IMR-90 (cell line): ENCODE measurements around the gene UBXN6. TPM values are rescaled to one million over a fixed set of nuclear protein-coding genes. Genes with fewer than 3 reads are reported as not detected.

Source experiments
- ATAC-seq: fragments of 200-7000 bp; cut with Tn5 transposase; 2 replicates; pipeline ENCODE4 v1.9.1; 2020; ENCODE audit warnings: low read depth, mild to moderate bottlenecking, moderate library complexity
- BruUV-seq: library from RNA; stranded (reverse); fragments of 400-500 nt; replicated peaks from 2 replicates; lab custom pipeline; 2021; lab: Mats Ljungman, UMichigan
- CTCF ChIA-PET: fragments of 300-600 bp; formaldehyde crosslinking; extraction: SDS; loops from one replicate; lab custom pipeline; 2021; ENCODE audit warnings: antibody characterized with exemption; lab: Yijun Ruan, JAX
- POLR2A ChIA-PET: fragments of 300-600 bp; sonication (Branson Sonifier 250); formaldehyde crosslinking; loops from one replicate; lab custom pipeline; 2022; ENCODE audit warnings: antibody characterized with exemption; ENCODE audit not compliant: unreplicated experiment; lab: Charles Lee
- DNase-seq: peaks from one replicate; pipeline ENCODE4 v3.0.0; 2013
- H2AFZ ChIP-seq: replicated peaks from 2 replicates; pipeline ENCODE3; 2013; ENCODE audit warnings: low read length, mild to moderate bottlenecking; ENCODE audit not compliant: poor library complexity
- H2AK5ac ChIP-seq: 2 replicates; pipeline ENCODE4 v1.6.1; 2013; ENCODE audit warnings: low read depth, low read length, inconsistent platforms
- H2AK9ac ChIP-seq: replicated peaks from 2 replicates; pipeline ENCODE3; 2013; ENCODE audit warnings: mild to moderate bottlenecking, low read depth, low read length, moderate library complexity; ENCODE audit not compliant: poor library complexity
- H2BK120ac ChIP-seq: 2 replicates; pipeline ENCODE4 v1.6.1; 2013; ENCODE audit warnings: low read depth, low read length, inconsistent platforms
- H2BK15ac ChIP-seq: 3 replicates; pipeline ENCODE4 v1.6.1; 2013; ENCODE audit warnings: low read depth, low read length, inconsistent platforms
- H2BK20ac ChIP-seq: 2 replicates; pipeline ENCODE4 v1.6.1; 2013; ENCODE audit warnings: low read depth, mild to moderate bottlenecking, inconsistent platforms, low read length, moderate library complexity
- H2BK5ac ChIP-seq: 2 replicates; pipeline ENCODE4 v1.6.1; 2013; ENCODE audit warnings: mild to moderate bottlenecking, low read depth, low read length, inconsistent platforms; ENCODE audit not compliant: poor library complexity, severe bottlenecking
- H3K14ac ChIP-seq: replicated peaks from 2 replicates; pipeline ENCODE4 v1.6.1; 2013; ENCODE audit warnings: low read depth, low read length, inconsistent platforms
- H3K18ac ChIP-seq: 2 replicates; pipeline ENCODE4 v1.6.1; 2013; ENCODE audit warnings: low read depth, low read length, control low read depth
- H3K23ac ChIP-seq: 2 replicates; pipeline ENCODE4 v1.6.1; 2013; ENCODE audit warnings: low read depth, low read length, inconsistent platforms
- H3K27ac ChIP-seq: 2 replicates; pipeline ENCODE4 v1.5.1; 2013; ENCODE audit warnings: mild to moderate bottlenecking, control low read depth, low read length; ENCODE audit not compliant: insufficient read depth
- H3K27me3 ChIP-seq: 2 replicates; pipeline ENCODE4 v1.6.1; 2013; ENCODE audit warnings: low read length; ENCODE audit not compliant: control insufficient read depth, insufficient read depth
- H3K36me3 ChIP-seq: 2 replicates; pipeline ENCODE4 v1.6.1; 2013; ENCODE audit warnings: low read length, mixed read lengths; ENCODE audit not compliant: control insufficient read depth, insufficient read depth
- H3K4ac ChIP-seq: 2 replicates; pipeline ENCODE4 v1.6.1; 2013; ENCODE audit warnings: low read depth, low read length, inconsistent platforms
- H3K4me1 ChIP-seq: 2 replicates; pipeline ENCODE4 v1.6.1; 2013; ENCODE audit warnings: low read length, mixed read lengths; ENCODE audit not compliant: control insufficient read depth, insufficient read depth
- H3K4me2 ChIP-seq: 2 replicates; pipeline ENCODE4 v1.6.1; 2013; ENCODE audit warnings: low read depth, mild to moderate bottlenecking, control low read depth, low read length, moderate library complexity
- H3K4me3 ChIP-seq: 2 replicates; pipeline ENCODE4 v1.5.1; 2013; ENCODE audit warnings: low read depth, mild to moderate bottlenecking, control low read depth, low read length, moderate library complexity; ENCODE audit not compliant: insufficient read depth
- H3K56ac ChIP-seq: 2 replicates; pipeline ENCODE4 v1.6.1; 2013; ENCODE audit warnings: low read length, inconsistent platforms; ENCODE audit not compliant: insufficient read depth; ENCODE audit errors: extremely low read depth
- H3K79me1 ChIP-seq, 2 experiments: 2 replicates each; pipeline ENCODE4 v1.6.1; 2013; ENCODE audit warnings: low read length in 2 of 2, inconsistent platforms in 1 of 2, low read depth in 1 of 2
- H3K9ac ChIP-seq: 2 replicates; pipeline ENCODE4 v1.6.1; 2013; ENCODE audit warnings: low read depth, low read length, control low read depth
- H3K9me1 ChIP-seq: 2 replicates; pipeline ENCODE4 v1.6.1; 2013; ENCODE audit warnings: low read length, inconsistent platforms; ENCODE audit not compliant: insufficient read depth
- H3K9me3 ChIP-seq: 2 replicates; pipeline ENCODE4 v1.6.1; 2013; ENCODE audit warnings: low read length; ENCODE audit not compliant: control insufficient read depth, insufficient read depth
- H4K20me1 ChIP-seq: 2 replicates; pipeline ENCODE4 v1.6.1; 2013; ENCODE audit warnings: low read length, inconsistent platforms; ENCODE audit not compliant: insufficient read depth
- H4K5ac ChIP-seq: 2 replicates; pipeline ENCODE4 v1.6.1; 2013; ENCODE audit warnings: mild to moderate bottlenecking, low read depth, low read length, control low read depth
- H4K8ac ChIP-seq, 2 experiments: 2 replicates each; pipeline ENCODE4 v1.6.1; 2013; ENCODE audit warnings: low read depth in 2 of 2, low read length in 2 of 2, control low read depth in 1 of 2, inconsistent platforms in 1 of 2
- H4K91ac ChIP-seq: 2 replicates; pipeline ENCODE4 v1.6.1; 2013; ENCODE audit warnings: low read depth, low read length, inconsistent platforms; ENCODE audit not compliant: insufficient read depth
- BHLHE40 ChIP-seq: fragments of 150-350 bp; IDR thresholded peaks from 2 replicates; pipeline ENCODE4 v1.6.1; 2016; ENCODE audit warnings: mild to moderate bottlenecking, low read depth, low read length
- CEBPB ChIP-seq: IDR thresholded peaks from 2 replicates; pipeline ENCODE4 v1.6.1; 2012; ENCODE audit warnings: low read depth, low read length, improper control_type of control experiment
- CTCF ChIP-seq: conservative IDR thresholded peaks from 2 replicates; pipeline ENCODE4 v1.5.1; 2012; ENCODE audit warnings: mild to moderate bottlenecking, low read depth, low read length, improper control_type of control experiment
- ELK1 ChIP-seq: fragments of 150-350 bp; IDR thresholded peaks from 2 replicates; pipeline ENCODE4 v1.6.1; 2016; ENCODE audit warnings: low read depth, mild to moderate bottlenecking, low read length, moderate library complexity, borderline replicate concordance
- FOS ChIP-seq: fragments of 150-350 bp; IDR thresholded peaks from 2 replicates; pipeline ENCODE4 v1.6.1; 2016; ENCODE audit warnings: low read depth, low read length
- MAFK ChIP-seq: IDR thresholded peaks from 2 replicates; pipeline ENCODE4 v1.6.1; 2012; ENCODE audit warnings: low read depth, low read length, improper control_type of control experiment
- MAZ ChIP-seq: IDR thresholded peaks from 2 replicates; pipeline ENCODE4 v1.6.1; 2012; ENCODE audit warnings: low read depth, mild to moderate bottlenecking, low read length, improper control_type of control experiment, moderate library complexity, borderline replicate concordance
- MXI1 ChIP-seq: IDR thresholded peaks from 2 replicates; pipeline ENCODE4 v1.6.1; 2012; ENCODE audit warnings: low read depth, mild to moderate bottlenecking, low read length, moderate library complexity, borderline replicate concordance
- NFE2L2 ChIP-seq: fragments of 150-350 bp; IDR thresholded peaks from 2 replicates; pipeline ENCODE4 v1.6.1; 2016; ENCODE audit warnings: low read depth, mild to moderate bottlenecking, low read length
- RAD21 ChIP-seq: IDR thresholded peaks from 2 replicates; pipeline ENCODE4 v1.6.1; 2012; ENCODE audit warnings: low read length, improper control_type of control experiment
- RCOR1 ChIP-seq: IDR thresholded peaks from 2 replicates; pipeline ENCODE4 v1.6.1; 2012; ENCODE audit warnings: mild to moderate bottlenecking, low read length, improper control_type of control experiment; ENCODE audit not compliant: insufficient replicate concordance
- RFX5 ChIP-seq: IDR thresholded peaks from 2 replicates; pipeline ENCODE4 v1.8.0; 2012; ENCODE audit warnings: low read depth, mild to moderate bottlenecking, low read length, moderate library complexity
- SMC3 ChIP-seq: fragments of 150-350 bp; IDR thresholded peaks from 2 replicates; pipeline ENCODE4 v1.6.1; 2016; ENCODE audit warnings: low read depth, mild to moderate bottlenecking, antibody characterized with exemption, low read length, moderate library complexity
- USF2 ChIP-seq: fragments of 150-350 bp; IDR thresholded peaks from 2 replicates; pipeline ENCODE4 v1.6.1; 2017; ENCODE audit warnings: mild to moderate bottlenecking, antibody characterized with exemption, low read length, low read depth
- WGBS, 2 experiments: methylation state at CpG; one replicate each; pipeline versions ENCODE4 v1.1.5 to v1.1.7; 2013; ENCODE audit warnings: missing lambda C conversion rate in 2 of 2; ENCODE audit not compliant: insufficient read length in 1 of 2; ENCODE audit errors: extremely low coverage in 2 of 2; 5-methylcytosine and 5-hydroxymethylcytosine counted together
- dilution Hi-C: fragments of 300-500 bp; cut with HindIII; formaldehyde crosslinking; loops from one replicate; pipeline ENCODE4 v1.14.3; 2018; ENCODE audit warnings: low sequenced_read_pairs; ENCODE audit not compliant: unreplicated experiment
- in situ Hi-C: fragments of 300-500 bp; cut with MboI; formaldehyde crosslinking; loops from 3 replicates; pipeline ENCODE4 v1.14.3; 2019; ENCODE audit warnings: low sequenced_read_pairs, inconsistent platforms, mixed read lengths
- intact Hi-C: fragments of 100-400 bp; cut with micrococcal nuclease; formaldehyde crosslinking; loops from 2 replicates; pipeline ENCODE4 v1.10.0; 2022
- polyA plus RNA-seq, 3 experiments: library from polyadenylated mRNA; depleted of rRNA; stranded (reverse); fragments of >200 nt; gene quantifications; 2 replicates each; pipeline ENCODE4 v1.2.3, GENCODE V29; 2012; ENCODE audit warnings: low replicate concordance in 1 of 3
- total RNA-seq: library from RNA; depleted of rRNA; stranded (reverse); fragments of >200 nt; gene quantifications from 2 replicates; pipeline ENCODE4 v1.2.3, GENCODE V29; 2012

The UBXN6 gene
- total and polyA plus RNA-seq, 2 of the 4 experiments (the other 2 are of a cell fraction): 84.2 to 86.5 TPM

- POLR2A ChIA-PET: no interaction called here
- Histone ChIP-seq H2AK5ac (no peak overlapping the region), H4K8ac (no peak overlapping the region), H3K56ac (no peak overlapping the region), H2AFZ (no peak overlapping the region), H4K91ac (no peak overlapping the region), H4K5ac (no peak overlapping the region), H3K27me3 (no peaks in the 10 kb centered on the region), H2AK9ac (no peak overlapping the region), H3K27ac (no peak overlapping the region), H3K14ac (no peak overlapping the region), H3K4me2 (no peak overlapping the region), H3K4me1 (no peaks in the 10 kb centered on the region), H2BK20ac (no peak overlapping the region), H3K9me1 (no peaks in the 10 kb centered on the region), H3K23ac (no peak overlapping the region), H3K9ac (no peak overlapping the region), H3K4me3 (no peak overlapping the region), H3K79me1 (peaks cover 5 to 30% of the 10 kb centered on the region in 2 experiments), H3K4ac (no peak overlapping the region), H2BK15ac (no peak overlapping the region), H2BK5ac (no peak overlapping the region), H3K36me3 (peaks cover 39% of the 10 kb centered on the region), H3K9me3 (no peaks in the 10 kb centered on the region), H2BK120ac (no peak overlapping the region), H3K18ac (no peak overlapping the region), H4K20me1 (no peaks in the 10 kb centered on the region)
- BruUV-seq: no TSS peak
- in situ Hi-C loops (no loop called here), intact Hi-C loops (no loop called here), dilution Hi-C loops (no loop called here)
- CTCF ChIA-PET: no interaction called here
- WGBS, 2 experiments: 96% methylated on average over 26 of the region's 35 CpGs; no CpG with 5 or more reads in 1 of the 2 experiments
- ATAC-seq: no peak
- TF ChIP-seq RFX5 (no peak), NFE2L2 (no peak), ELK1 (no peak), FOS (no peak), MXI1 (no peak), MAFK (no peak), CTCF (no peak), RAD21 (no peak), RCOR1 (no peak), CEBPB (no peak), BHLHE40 (no peak), SMC3 (no peak), USF2 (no peak), MAZ (no peak)
- no peak for DNase-seq
Observed at GRCh38 chr19:4482721-4483364, 25.2 kb upstream of the UBXN6 start.
